Activated CD4-positive, alpha-beta T cell treated with anti-CD3 and anti-CD28 coated beads, Interleukin-2, amount 50 U/mL, for 24 hours (primary cell): ENCODE data around the gene ZDHHC20.

Experiments
- DNase-seq, 2 donors: peaks; one replicate each; pipeline ENCODE4 v3.0.0-alpha.2; 2020; ENCODE audit warnings: low read depth in 1 of 2, low spot score in 1 of 2

Gene ZDHHC20

GRCh38 chr13:21328836-21329477 lies 130.1 kb downstream of the ZDHHC20 start:
- no peak for DNase-seq

GRCh38 chr13:21328201-21328600 lies 130.9 kb downstream of the ZDHHC20 start:
- no peak for DNase-seq

- DNase-seq = no peak
Measured at GRCh38 chr13:21326155-21327031, 132.7 kb downstream of the ZDHHC20 start.

GRCh38 chr13:21324803-21325202 lies 134.3 kb downstream of the ZDHHC20 start:
- no peak for DNase-seq

GRCh38 chr13:21322988-21323387 lies 136.1 kb downstream of the ZDHHC20 start:
- DNase-seq = no peak
